ENCODE measurements around the gene CNTNAP2. TPM values are rescaled to one million over a fixed set of nuclear protein-coding genes. Genes with fewer than 3 reads are reported as not detected.
A peak's percentile ranks its signal among the peaks of the same experiment; 100 is the strongest.
"Not testable (repeated sequence)": the region's sequence is repeated elsewhere in the genome, so short reads cannot be mapped to it uniquely, and the experiment has no call there.

Gene CNTNAP2
- total and polyA plus RNA-seq, 2 donors: 5.1 to 10.3 TPM

DNA sequence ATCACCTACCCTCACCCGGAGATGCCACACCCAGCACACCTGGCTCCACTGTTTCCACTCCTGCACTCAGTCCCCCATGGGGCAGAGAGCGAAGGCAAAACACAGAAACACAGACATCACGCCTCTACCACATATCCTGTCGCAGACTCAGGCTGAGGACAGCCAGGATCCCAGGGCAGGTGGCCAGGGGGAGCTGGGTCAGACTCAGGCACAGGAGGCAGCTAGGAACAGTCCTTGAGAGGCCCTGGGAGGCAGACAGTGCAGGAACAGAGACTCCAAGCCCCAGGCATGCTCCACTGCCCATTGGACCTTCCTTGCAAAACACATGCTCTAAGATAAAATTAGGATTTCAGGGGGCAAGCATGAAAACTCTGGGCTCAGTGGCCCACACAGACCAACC is 2319.5 kb downstream of the CNTNAP2 start:
- Histone ChIP-seq H3K9me3 (ENCODE audit: control insufficient read depth in 2 of 2, insufficient read depth in 1 of 2, low read length in 1 of 2) (no peaks in the 10 kb centered on the region), H3K27me3 (ENCODE audit: control insufficient read depth in 2 of 2, insufficient read depth in 1 of 2, low read length in 1 of 2) (no peaks in the 10 kb centered on the region), H3K4me1 (ENCODE audit: control insufficient read depth in 2 of 2, insufficient read depth in 2 of 2, low read length in 2 of 2) (peaks cover 0 to 3% of the 10 kb centered on the region in 2 donors), H3K27ac (ENCODE audit: low read depth in 1 of 2, low read length in 1 of 2) (no peak overlapping the region), H3K36me3 (ENCODE audit: control insufficient read depth in 2 of 2, insufficient read depth in 2 of 2, low read length in 1 of 2) (no peaks in the 10 kb centered on the region), H3K4me3 (ENCODE audit: low read length in 2 of 2) (no peak overlapping the region)
- no peak for DNase-seq (ENCODE audit: low read depth in 6 of 9, low spot score in 9 of 9)
- 94% methylated on average over 4 of the region's 4 CpGs for WGBS

DNA sequence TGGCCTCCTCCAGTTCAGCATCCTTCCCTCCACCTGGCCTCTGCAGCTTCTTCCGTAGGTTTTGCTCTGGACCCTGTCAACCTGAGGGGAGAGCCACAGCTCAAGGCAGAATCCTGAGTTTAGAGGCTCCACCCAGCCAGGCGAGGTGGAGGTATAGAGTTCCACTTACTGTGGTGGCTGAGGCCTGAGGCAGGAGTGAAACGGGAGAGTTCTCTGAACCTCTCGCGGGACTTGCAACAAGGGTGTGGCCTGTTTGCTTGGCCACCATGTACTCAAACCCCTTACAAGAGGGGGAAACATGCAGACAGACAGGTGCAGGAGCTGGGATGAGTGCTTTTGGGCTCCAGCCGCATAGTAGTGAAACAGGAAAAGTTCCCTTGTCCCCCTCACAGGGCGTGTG is 2320.0 kb downstream of the CNTNAP2 start:
- Histone ChIP-seq H3K27ac (ENCODE audit: low read depth in 1 of 2, low read length in 1 of 2) (no peak overlapping the region), H3K36me3 (ENCODE audit: control insufficient read depth in 2 of 2, insufficient read depth in 2 of 2, low read length in 1 of 2) (no peaks in the 10 kb centered on the region), H3K9me3 (ENCODE audit: control insufficient read depth in 2 of 2, insufficient read depth in 1 of 2, low read length in 1 of 2) (no peaks in the 10 kb centered on the region), H3K4me1 (ENCODE audit: control insufficient read depth in 2 of 2, insufficient read depth in 2 of 2, low read length in 2 of 2) (peaks cover 0 to 3% of the 10 kb centered on the region in 2 donors), H3K4me3 (ENCODE audit: low read length in 2 of 2) (no peak overlapping the region), H3K27me3 (ENCODE audit: control insufficient read depth in 2 of 2, insufficient read depth in 1 of 2, low read length in 1 of 2) (no peaks in the 10 kb centered on the region)
- 91% methylated on average over 7 of the region's 7 CpGs for WGBS
- DNase-seq (ENCODE audit: low read depth in 6 of 9, low spot score in 9 of 9): no peak

DNA sequence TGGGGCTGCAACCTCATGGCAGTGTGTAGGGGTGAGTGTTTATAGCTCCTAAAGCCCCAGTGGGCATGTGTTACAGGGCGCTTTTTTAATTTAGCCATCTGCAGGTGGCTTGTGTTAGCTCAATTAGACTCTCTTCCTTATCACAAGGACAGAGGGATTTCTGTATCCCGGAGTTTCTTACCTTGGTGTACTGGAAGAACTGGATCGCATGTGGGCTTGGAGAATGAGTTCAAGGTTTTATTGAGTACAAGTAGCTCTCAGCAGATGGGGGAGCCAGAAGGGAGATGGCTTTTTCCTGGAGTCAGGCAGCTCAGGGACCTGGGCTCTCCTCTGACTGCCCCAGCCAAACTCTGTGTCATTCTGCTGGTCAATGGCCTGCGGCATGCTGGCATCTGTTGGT is 2320.4 kb downstream of the CNTNAP2 start:
- no peaks in the 10 kb centered on the region for H3K27me3 ChIP-seq (ENCODE audit: control insufficient read depth in 2 of 2, insufficient read depth in 1 of 2, low read length in 1 of 2)
- no peak for DNase-seq (ENCODE audit: low read depth in 6 of 9, low spot score in 9 of 9)
- no peaks in the 10 kb centered on the region for H3K9me3 ChIP-seq (ENCODE audit: control insufficient read depth in 2 of 2, insufficient read depth in 1 of 2, low read length in 1 of 2)
- peaks cover 0 to 3% of the 10 kb centered on the region in 2 donors for H3K4me1 ChIP-seq (ENCODE audit: control insufficient read depth in 2 of 2, insufficient read depth in 2 of 2, low read length in 2 of 2)
- no peaks in the 10 kb centered on the region for H3K36me3 ChIP-seq (ENCODE audit: control insufficient read depth in 2 of 2, insufficient read depth in 2 of 2, low read length in 1 of 2)
- H3K4me3 ChIP-seq (ENCODE audit: low read length in 2 of 2): no peak overlapping the region
- no peak overlapping the region for H3K27ac ChIP-seq (ENCODE audit: low read depth in 1 of 2, low read length in 1 of 2)
- WGBS: 97% methylated on average over 4 of the region's 4 CpGs

DNA sequence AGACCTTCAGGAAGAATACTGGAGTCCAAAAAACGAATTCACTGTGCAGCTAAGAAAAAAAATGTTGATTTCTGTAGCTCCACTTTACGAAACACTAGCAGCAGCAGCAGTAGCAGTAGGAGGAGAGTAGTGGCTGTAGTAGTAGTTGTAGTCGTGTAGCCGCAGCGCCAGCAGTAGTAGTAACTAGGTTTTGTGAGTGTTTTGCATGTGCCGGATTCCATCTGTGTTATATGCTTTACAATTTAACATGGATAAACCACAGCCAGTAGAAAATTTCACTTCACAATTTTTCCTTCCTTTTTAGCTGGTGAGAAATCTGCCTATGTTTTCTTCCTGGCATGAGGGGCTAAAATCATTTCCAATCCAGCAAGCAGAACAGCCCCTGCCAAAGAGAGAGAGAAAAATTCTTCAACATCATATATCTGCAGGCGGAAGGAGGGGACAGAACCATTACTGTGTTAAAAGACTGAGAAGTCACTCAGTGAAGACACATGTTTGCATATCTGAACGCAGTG is 2325.6 kb downstream of the CNTNAP2 start:
- Histone ChIP-seq H3K9me3 (ENCODE audit: control insufficient read depth in 2 of 2, insufficient read depth in 1 of 2, low read length in 1 of 2) (peaks cover 0 to 18% of the 10 kb centered on the region in 2 donors), H3K27ac (ENCODE audit: low read depth in 1 of 2, low read length in 1 of 2) (no peak overlapping the region), H3K4me1 (ENCODE audit: control insufficient read depth in 2 of 2, insufficient read depth in 2 of 2, low read length in 2 of 2) (no peaks in the 10 kb centered on the region), H3K36me3 (ENCODE audit: control insufficient read depth in 2 of 2, insufficient read depth in 2 of 2, low read length in 1 of 2) (no peaks in the 10 kb centered on the region), H3K27me3 (ENCODE audit: control insufficient read depth in 2 of 2, insufficient read depth in 1 of 2, low read length in 1 of 2) (no peaks in the 10 kb centered on the region), H3K4me3 (ENCODE audit: low read length in 2 of 2) (no peak overlapping the region)
- WGBS: 96% methylated on average over 8 of the region's 8 CpGs
- no peak for DNase-seq (ENCODE audit: low read depth in 6 of 9, low spot score in 9 of 9)

DNA sequence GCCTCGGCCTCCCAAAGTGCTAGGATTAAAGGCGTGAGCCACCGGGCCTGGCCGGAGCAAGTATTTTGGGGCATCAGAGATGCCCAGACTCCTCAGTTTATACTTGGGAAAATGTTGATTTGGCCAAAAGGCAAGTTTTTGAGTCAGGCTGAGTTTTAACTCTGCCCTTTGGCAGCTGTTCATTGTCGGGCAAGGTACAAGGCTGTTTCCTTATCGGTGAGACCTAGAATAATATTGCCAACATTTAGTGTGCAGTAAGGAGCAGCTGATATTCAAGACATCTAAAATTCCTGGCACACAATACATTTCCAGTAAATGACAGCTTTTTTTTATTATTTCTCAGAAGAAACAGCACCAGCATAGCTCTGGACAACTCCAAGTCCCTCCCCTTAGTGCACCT is 2326.3 kb downstream of the CNTNAP2 start:
- WGBS: 96% methylated on average over 6 of the region's 6 CpGs
- Histone ChIP-seq H3K4me1 (ENCODE audit: control insufficient read depth in 2 of 2, insufficient read depth in 2 of 2, low read length in 2 of 2) (no peaks in the 10 kb centered on the region), H3K9me3 (ENCODE audit: control insufficient read depth in 2 of 2, insufficient read depth in 1 of 2, low read length in 1 of 2) (peaks cover 0 to 18% of the 10 kb centered on the region in 2 donors), H3K27me3 (ENCODE audit: control insufficient read depth in 2 of 2, insufficient read depth in 1 of 2, low read length in 1 of 2) (no peaks in the 10 kb centered on the region), H3K4me3 (ENCODE audit: low read length in 2 of 2) (no peak overlapping the region), H3K36me3 (ENCODE audit: control insufficient read depth in 2 of 2, insufficient read depth in 2 of 2, low read length in 1 of 2) (no peaks in the 10 kb centered on the region), H3K27ac (ENCODE audit: low read depth in 1 of 2, low read length in 1 of 2) (no peak overlapping the region)
- no peak for DNase-seq (ENCODE audit: low read depth in 6 of 9, low spot score in 9 of 9)

DNA sequence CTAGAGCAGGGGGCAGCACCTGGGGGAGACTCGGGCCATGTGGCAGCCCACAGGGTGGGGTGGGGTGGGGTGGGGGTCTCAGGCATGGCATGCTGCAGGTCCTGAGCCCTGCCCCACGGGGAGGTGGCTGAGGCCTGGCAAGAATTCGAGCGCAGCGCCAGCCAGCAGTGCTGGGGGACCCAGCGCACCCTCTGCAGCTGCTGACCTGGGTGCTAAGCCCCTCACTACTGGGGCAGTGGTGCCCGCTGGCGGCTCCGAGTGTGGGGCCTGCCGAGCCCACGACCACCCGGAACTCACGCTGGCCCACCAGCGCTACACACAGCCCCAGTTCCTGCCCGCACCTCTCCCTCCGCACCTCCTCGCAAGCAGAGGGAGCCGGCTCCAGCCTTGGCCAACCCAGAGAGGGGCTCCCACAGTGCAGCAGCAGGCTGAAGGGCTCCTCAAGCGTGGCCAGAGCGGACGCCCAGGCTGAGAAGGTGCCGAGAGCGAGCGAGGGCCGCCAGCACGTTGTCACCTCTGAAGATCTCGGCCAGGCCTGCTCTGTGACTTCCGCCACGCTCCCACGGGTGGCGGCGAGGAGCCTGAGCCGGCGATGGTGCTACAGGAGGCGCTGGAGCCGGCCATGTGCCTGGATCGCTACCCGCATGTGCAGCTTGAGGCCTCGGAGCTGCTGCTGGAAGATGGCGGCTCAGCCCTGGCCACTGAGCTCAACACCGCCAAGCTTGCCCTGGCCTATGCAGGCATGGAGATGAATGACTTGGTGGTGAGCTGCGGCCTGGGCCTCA is 2328.9 kb downstream of the CNTNAP2 start:
- DNase-seq (ENCODE audit: low read depth in 6 of 9, low spot score in 9 of 9): no peak

DNA sequence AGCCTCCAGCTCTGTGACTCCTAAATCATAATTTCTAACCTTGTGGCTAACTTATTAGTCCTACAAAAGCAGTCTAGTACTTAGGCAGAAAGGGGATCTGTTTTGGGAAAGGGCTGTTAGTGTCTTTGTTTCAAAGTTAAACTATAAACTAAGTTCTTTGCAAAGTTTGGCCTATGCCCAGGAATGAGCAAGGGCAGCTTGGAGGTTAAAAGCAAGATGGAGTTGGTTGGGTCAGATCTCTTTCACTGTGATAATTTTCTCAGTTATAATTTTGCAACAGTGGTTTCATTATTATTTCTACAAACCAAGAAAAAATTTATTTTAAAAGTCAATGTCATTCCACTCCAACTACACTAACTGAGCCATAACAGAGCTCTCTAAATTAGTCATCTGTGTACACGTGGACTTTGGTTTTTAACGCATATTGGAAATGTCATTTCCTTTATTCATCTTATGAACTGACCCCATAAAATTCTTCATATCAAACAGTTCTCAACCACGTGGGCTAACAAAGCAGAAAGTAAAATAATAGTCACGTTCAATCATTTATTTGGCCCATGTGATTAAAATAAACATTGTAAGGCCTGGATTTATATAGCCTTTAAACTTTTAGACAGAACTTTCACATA is 2330.7 kb downstream of the CNTNAP2 start:
- no peak overlapping the region for H3K27ac ChIP-seq (ENCODE audit: low read depth in 1 of 2, low read length in 1 of 2)
- DNase-seq (ENCODE audit: low read depth in 6 of 9, low spot score in 9 of 9): no peak
- H3K9me3 ChIP-seq (ENCODE audit: control insufficient read depth in 2 of 2, insufficient read depth in 1 of 2, low read length in 1 of 2): peaks cover 0 to 18% of the 10 kb centered on the region in 2 donors
- H3K27me3 ChIP-seq (ENCODE audit: control insufficient read depth in 2 of 2, insufficient read depth in 1 of 2, low read length in 1 of 2): no peaks in the 10 kb centered on the region
- H3K4me3 ChIP-seq (ENCODE audit: low read length in 2 of 2): no peak overlapping the region
- no peaks in the 10 kb centered on the region for H3K36me3 ChIP-seq (ENCODE audit: control insufficient read depth in 2 of 2, insufficient read depth in 2 of 2, low read length in 1 of 2)
- 91% methylated on average over 4 of the region's 4 CpGs for WGBS
- H3K4me1 ChIP-seq (ENCODE audit: control insufficient read depth in 2 of 2, insufficient read depth in 2 of 2, low read length in 2 of 2): no peaks in the 10 kb centered on the region

More for the DNA sequence above, 2328.9 kb downstream of the CNTNAP2 start:
- H3K27me3 ChIP-seq (ENCODE audit: control insufficient read depth in 2 of 2, insufficient read depth in 1 of 2, low read length in 1 of 2): no peaks in the 10 kb centered on the region
- 98% methylated on average over 42 of the region's 42 CpGs for WGBS
- H3K9me3 ChIP-seq (ENCODE audit: control insufficient read depth in 2 of 2, insufficient read depth in 1 of 2, low read length in 1 of 2): peaks cover 0 to 18% of the 10 kb centered on the region in 2 donors
- H3K4me3 ChIP-seq (ENCODE audit: low read length in 2 of 2): no peak overlapping the region
- no peak overlapping the region for H3K27ac ChIP-seq (ENCODE audit: low read depth in 1 of 2, low read length in 1 of 2)
- no peaks in the 10 kb centered on the region for H3K4me1 ChIP-seq (ENCODE audit: control insufficient read depth in 2 of 2, insufficient read depth in 2 of 2, low read length in 2 of 2)
- no peaks in the 10 kb centered on the region for H3K36me3 ChIP-seq (ENCODE audit: control insufficient read depth in 2 of 2, insufficient read depth in 2 of 2, low read length in 1 of 2)

DNA sequence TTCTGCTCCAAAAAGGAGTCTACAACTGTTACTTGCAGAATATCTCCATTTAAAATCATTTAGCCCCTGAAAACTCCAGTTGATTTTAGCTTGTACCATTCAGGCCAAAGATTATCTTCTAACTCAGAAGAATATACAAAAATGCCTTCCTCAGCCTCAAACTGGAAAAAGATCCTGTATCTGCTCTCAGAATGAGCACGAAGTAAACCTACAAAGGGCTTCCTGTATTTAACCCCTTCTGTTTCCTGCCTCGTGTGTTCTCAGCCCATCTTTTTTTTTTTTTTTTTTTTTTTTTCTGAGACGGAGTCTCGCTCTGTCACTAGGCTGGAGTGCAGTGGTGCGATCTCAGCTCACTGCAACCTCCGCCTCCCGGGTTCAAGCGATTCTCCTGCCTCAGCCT is 2334.9 kb downstream of the CNTNAP2 start:
- not testable (repeated sequence) for H3K27ac ChIP-seq (ENCODE audit: low read depth in 1 of 2, low read length in 1 of 2); H3K9me3 ChIP-seq (ENCODE audit: control insufficient read depth in 2 of 2, insufficient read depth in 1 of 2, low read length in 1 of 2); H3K36me3 ChIP-seq (ENCODE audit: control insufficient read depth in 2 of 2, insufficient read depth in 2 of 2, low read length in 1 of 2); H3K27me3 ChIP-seq (ENCODE audit: control insufficient read depth in 2 of 2, insufficient read depth in 1 of 2, low read length in 1 of 2); H3K4me3 ChIP-seq (ENCODE audit: low read length in 2 of 2); H3K4me1 ChIP-seq (ENCODE audit: control insufficient read depth in 2 of 2, insufficient read depth in 2 of 2, low read length in 2 of 2)
- WGBS: 74% methylated on average over 8 of the region's 8 CpGs
- peak in 1 of 9 donors; percentile 15 for DNase-seq (ENCODE audit: low read depth in 6 of 9, low spot score in 9 of 9)

DNA sequence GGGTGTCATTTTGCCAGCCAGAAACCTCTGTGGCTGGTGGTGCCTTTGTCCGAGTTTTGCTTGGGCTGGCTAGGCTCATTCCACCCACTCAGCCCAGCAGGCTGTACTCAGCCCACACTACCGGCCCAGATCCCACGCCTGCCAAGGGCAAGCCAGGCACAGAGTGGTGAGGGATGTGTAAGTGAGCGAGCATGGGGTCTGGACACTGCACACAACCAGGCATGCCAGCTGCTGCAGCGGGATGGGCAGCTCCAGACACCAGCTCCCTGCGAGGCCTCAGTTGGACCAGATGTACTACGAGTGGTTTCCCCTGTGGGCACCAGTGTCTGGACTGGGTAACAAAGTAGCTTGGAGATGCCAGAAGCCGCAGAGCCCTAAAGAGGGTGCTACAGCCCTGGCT is 2339.8 kb downstream of the CNTNAP2 start:
- WGBS: 98% methylated on average over 8 of the region's 8 CpGs
- Histone ChIP-seq H3K4me3 (ENCODE audit: low read length in 2 of 2) (no peak overlapping the region), H3K27me3 (ENCODE audit: control insufficient read depth in 2 of 2, insufficient read depth in 1 of 2, low read length in 1 of 2) (no peaks in the 10 kb centered on the region), H3K9me3 (ENCODE audit: control insufficient read depth in 2 of 2, insufficient read depth in 1 of 2, low read length in 1 of 2) (no peaks in the 10 kb centered on the region), H3K4me1 (ENCODE audit: control insufficient read depth in 2 of 2, insufficient read depth in 2 of 2, low read length in 2 of 2) (no peaks in the 10 kb centered on the region), H3K36me3 (ENCODE audit: control insufficient read depth in 2 of 2, insufficient read depth in 2 of 2, low read length in 1 of 2) (no peaks in the 10 kb centered on the region), H3K27ac (ENCODE audit: low read depth in 1 of 2, low read length in 1 of 2) (no peak overlapping the region)
- DNase-seq (ENCODE audit: low read depth in 6 of 9, low spot score in 9 of 9): no peak
